ENCODE measurements around the gene HSPBP1. TPM values are rescaled to one million over a fixed set of nuclear protein-coding genes. Genes with fewer than 3 reads are reported as not detected.

HSPBP1 gene
- total and polyA plus RNA-seq, 2 donors from 2014 or later = 37.6 to 55.9 TPM

DNA sequence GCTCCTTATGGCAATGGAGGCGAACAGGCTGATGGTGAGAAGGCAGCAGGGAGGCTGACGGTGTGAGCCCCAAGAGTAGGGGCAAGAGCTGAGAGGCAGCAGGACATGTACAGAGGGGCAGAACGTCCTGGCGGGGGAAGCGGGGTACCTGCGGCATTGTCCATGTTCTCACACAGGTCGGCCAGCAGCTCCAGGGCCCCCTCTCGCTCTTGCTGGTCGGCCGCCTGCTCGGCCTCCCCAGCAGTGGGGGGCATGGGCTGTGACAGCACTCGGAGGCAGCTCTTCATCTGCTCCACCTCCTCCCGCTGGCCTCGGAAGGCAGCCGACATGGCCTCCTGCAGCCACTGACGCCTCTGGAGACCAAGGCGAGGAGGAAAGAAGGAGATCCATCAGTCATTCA, 2.4 kb downstream of the HSPBP1 start:
- H3K4me1 ChIP-seq (ENCODE audit: control insufficient read depth in 2 of 3, insufficient read depth in 2 of 3, low read depth in 1 of 3, low read length in 3 of 3) = peaks cover 0 to 6% (median 0%) of the 10 kb centered on the region in 3 donors
- intact Hi-C loops (cut with DNase I) = no loop called here
- no peak overlapping the region for H3K4me3 ChIP-seq (ENCODE audit: low read length in 3 of 3)
- peaks cover 0 to 17% (median 5%) of the 10 kb centered on the region in 3 donors for H3K36me3 ChIP-seq (ENCODE audit: control insufficient read depth in 2 of 3, insufficient read depth in 3 of 3, low read length in 3 of 3)
- H3K9ac ChIP-seq (ENCODE audit: low read length in 3 of 3) = no peak overlapping the region
- H3K27ac ChIP-seq (ENCODE audit: low read depth in 2 of 2, low read length in 2 of 2) = no peak overlapping the region
- TF ChIP-seq, protein P1, sequence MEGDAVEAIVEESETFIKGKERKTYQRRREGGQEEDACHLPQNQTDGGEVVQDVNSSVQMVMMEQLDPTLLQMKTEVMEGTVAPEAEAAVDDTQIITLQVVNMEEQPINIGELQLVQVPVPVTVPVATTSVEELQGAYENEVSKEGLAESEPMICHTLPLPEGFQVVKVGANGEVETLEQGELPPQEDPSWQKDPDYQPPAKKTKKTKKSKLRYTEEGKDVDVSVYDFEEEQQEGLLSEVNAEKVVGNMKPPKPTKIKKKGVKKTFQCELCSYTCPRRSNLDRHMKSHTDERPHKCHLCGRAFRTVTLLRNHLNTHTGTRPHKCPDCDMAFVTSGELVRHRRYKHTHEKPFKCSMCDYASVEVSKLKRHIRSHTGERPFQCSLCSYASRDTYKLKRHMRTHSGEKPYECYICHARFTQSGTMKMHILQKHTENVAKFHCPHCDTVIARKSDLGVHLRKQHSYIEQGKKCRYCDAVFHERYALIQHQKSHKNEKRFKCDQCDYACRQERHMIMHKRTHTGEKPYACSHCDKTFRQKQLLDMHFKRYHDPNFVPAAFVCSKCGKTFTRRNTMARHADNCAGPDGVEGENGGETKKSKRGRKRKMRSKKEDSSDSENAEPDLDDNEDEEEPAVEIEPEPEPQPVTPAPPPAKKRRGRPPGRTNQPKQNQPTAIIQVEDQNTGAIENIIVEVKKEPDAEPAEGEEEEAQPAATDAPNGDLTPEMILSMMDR (IDR thresholded peaks at IDR 0.05; ENCODE audit: borderline replicate concordance, extremely low read depth, insufficient read depth) = no peak
- no peaks in the 10 kb centered on the region for H3K9me3 ChIP-seq (ENCODE audit: control insufficient read depth in 2 of 3, insufficient read depth in 1 of 3, low read length in 3 of 3)
- no peaks in the 10 kb centered on the region for H3K27me3 ChIP-seq (ENCODE audit: control insufficient read depth, insufficient read depth, low read length)
- no peak for FAIRE-seq
- peak in 1 of 5 donors; percentile 68 for DNase-seq

GRCh38 chr19:55276720-55277430, 3.0 kb downstream of the HSPBP1 start:
- FAIRE-seq = no peak
- peaks cover 0 to 19% (median 7%) of the 10 kb centered on the region in 3 donors for H3K36me3 ChIP-seq (ENCODE audit: control insufficient read depth in 2 of 3, insufficient read depth in 3 of 3, low read length in 3 of 3)
- TF ChIP-seq, protein P1 (IDR thresholded peaks at IDR 0.05; ENCODE audit: borderline replicate concordance, extremely low read depth, insufficient read depth) = no peak

GRCh38 chr19:55275851-55276719, 3.8 kb downstream of the HSPBP1 start:
- Histone ChIP-seq H3K27ac (ENCODE audit: low read depth in 2 of 2, low read length in 2 of 2) (no peak overlapping the region), H3K36me3 (ENCODE audit: control insufficient read depth in 2 of 3, insufficient read depth in 3 of 3, low read length in 3 of 3) (peaks cover 0 to 19% (median 7%) of the 10 kb centered on the region in 3 donors), H3K27me3 (ENCODE audit: control insufficient read depth, insufficient read depth, low read length) (no peaks in the 10 kb centered on the region), H3K9me3 (ENCODE audit: control insufficient read depth in 2 of 3, insufficient read depth in 1 of 3, low read length in 3 of 3) (no peaks in the 10 kb centered on the region), H3K4me3 (ENCODE audit: low read length in 3 of 3) (no peak overlapping the region), H3K4me1 (ENCODE audit: control insufficient read depth in 2 of 3, insufficient read depth in 2 of 3, low read depth in 1 of 3, low read length in 3 of 3) (peaks cover 0 to 6% (median 0%) of the 10 kb centered on the region in 3 donors), H3K9ac (ENCODE audit: low read length in 3 of 3) (no peak overlapping the region)
- no peak for DNase-seq
- intact Hi-C loops (cut with DNase I) = no loop called here
- TF ChIP-seq, protein P1 (IDR thresholded peaks at IDR 0.05; ENCODE audit: borderline replicate concordance, extremely low read depth, insufficient read depth) = no peak
- no peak for FAIRE-seq

More at GRCh38 chr19:55276720-55277430, 3.0 kb downstream of the HSPBP1 start:
- Histone ChIP-seq H3K9ac (ENCODE audit: low read length in 3 of 3) (no peak overlapping the region), H3K27ac (ENCODE audit: low read depth in 2 of 2, low read length in 2 of 2) (no peak overlapping the region), H3K27me3 (ENCODE audit: control insufficient read depth, insufficient read depth, low read length) (no peaks in the 10 kb centered on the region), H3K4me3 (ENCODE audit: low read length in 3 of 3) (no peak overlapping the region), H3K4me1 (ENCODE audit: control insufficient read depth in 2 of 3, insufficient read depth in 2 of 3, low read depth in 1 of 3, low read length in 3 of 3) (peaks cover 0 to 6% (median 0%) of the 10 kb centered on the region in 3 donors), H3K9me3 (ENCODE audit: control insufficient read depth in 2 of 3, insufficient read depth in 1 of 3, low read length in 3 of 3) (no peaks in the 10 kb centered on the region)
- intact Hi-C loops (cut with DNase I) = no loop called here
- DNase-seq = no peak
